ENCODE results near the gene CSF3R. TPM values are rescaled to one million over a fixed set of nuclear protein-coding genes. Genes with fewer than 3 reads are reported as not detected.

CSF3R gene
- total and polyA plus RNA-seq, 2 donors (not counting 3 experiments of a cell fraction or from before 2014, with no cell fraction given), result not detected

- H3K4me3 ChIP-seq (replicated peaks in 1 of 3; ENCODE audit: insufficient read depth in 1 of 3, low read depth in 1 of 3, low read length in 3 of 3), result no peak overlapping the region
- CTCF ChIA-PET, result interaction anchor here (2.7 kb wide), 1 partner anchor 14 kb away, joined by 12 read pairs; no protein-coding TSS in a partner anchor
- H3K4me1 ChIP-seq (ENCODE audit: control insufficient read depth, extremely low read depth, insufficient read depth, low read length), result no peaks in the 10 kb centered on the region
- no peaks in the 10 kb centered on the region for H4K20me1 ChIP-seq (replicated peaks; ENCODE audit: control insufficient read depth, extremely low read depth, insufficient read depth, low read length)
- POLR2A ChIA-PET, result no interaction called here
- H3K4me2 ChIP-seq (ENCODE audit: insufficient read depth, low read length), result no peak overlapping the region
- H3K27me3 ChIP-seq (ENCODE audit: control insufficient read depth in 2 of 2, insufficient read depth in 2 of 2, low read length in 2 of 2), result peaks cover 0 to 2% of the 10 kb centered on the region in 2 experiments
- no peak overlapping the region for H2AFZ ChIP-seq (ENCODE audit: low read depth, low read length)
- no peaks in the 10 kb centered on the region for H3K9me1 ChIP-seq (replicated peaks; ENCODE audit: control insufficient read depth, extremely low read depth, insufficient read depth, low read length)
- intact Hi-C loops (cut with micrococcal nuclease), result no loop called here
- no peak overlapping the region for H3K27ac ChIP-seq (ENCODE audit: insufficient read depth, low read depth, low read length)
- dilution Hi-C loops (cut with MboI; ENCODE audit: extremely low pct_ligation_motif_present, low sequenced_read_pairs), result no loop called here
- no peak for FAIRE-seq
- no peaks in the 10 kb centered on the region for H3K36me3 ChIP-seq (ENCODE audit: control insufficient read depth in 2 of 2, extremely low read depth in 1 of 2, insufficient read depth in 2 of 2, low read length in 2 of 2)
- no TSS peak for BruUV-seq (replicated peaks)
- H3K9me3 ChIP-seq (replicated peaks; ENCODE audit: control insufficient read depth, insufficient read depth, low read length), result no peaks in the 10 kb centered on the region
- H3K9ac ChIP-seq (replicated peaks; ENCODE audit: extremely low read depth, insufficient read depth, low read length), result no peak overlapping the region
- TF ChIP-seq EZH2 (IDR thresholded peaks at IDR 0.05; ENCODE audit: borderline replicate concordance, low read depth, low read length, severe bottlenecking) (no peak), FOS (IDR thresholded peaks at IDR 0.05; ENCODE audit: borderline replicate concordance, insufficient read depth, low read length) (no peak), CTCF (IDR thresholded peaks at IDR 0.05; ENCODE audit: extremely low read depth in 1 of 2, insufficient read depth in 1 of 2, low read depth in 1 of 2, low read length in 2 of 2) (no peak), MYC (IDR thresholded peaks at IDR 0.05; ENCODE audit: low read depth, low read length) (no peak), POLR2AphosphoS5 (IDR thresholded peaks at IDR 0.05; ENCODE audit: insufficient read depth, low read depth, low read length) (no peak), MAX (IDR thresholded peaks at IDR 0.05; ENCODE audit: insufficient read depth, insufficient read length) (no peak), JUN (IDR thresholded peaks at IDR 0.05; ENCODE audit: borderline replicate concordance, insufficient read depth, insufficient read length, low read depth) (no peak), POLR2A (IDR thresholded peaks at IDR 0.05; ENCODE audit: low read depth, low read length) (no peak)
- no peaks in the 10 kb centered on the region for H3K79me2 ChIP-seq (ENCODE audit: control insufficient read depth, insufficient read depth, low read length)
- no peak for DNase-seq (ENCODE audit: low read depth, low spot score)
Observed at GRCh38 chr1:36530261-36530660, 47.5 kb upstream of the CSF3R start.

Data from endothelial cell of umbilical vein (primary cell).